GM10248 (cell line): Measurements from ENCODE around the gene ACSF3.

Source experiments
- CTCF ChIA-PET: fragments of 300-600 bp; sonication (Branson Sonifier 250); formaldehyde crosslinking; extraction: SDS; loops from one replicate; lab custom pipeline; 2021; ENCODE audit warnings: antibody characterized with exemption; lab: Yijun Ruan, JAX
- POLR2A ChIA-PET: fragments of 350-650 bp; sonication (Branson Sonifier 250); formaldehyde crosslinking; extraction: SDS; loops from one replicate; lab custom pipeline; 2020; ENCODE audit warnings: antibody characterized with exemption; lab: Yijun Ruan, JAX
- DNase-seq: peaks from one replicate; pipeline ENCODE4 v3.0.0; 2012; ENCODE audit errors: extremely low spot score
- CTCF ChIP-seq: IDR thresholded peaks from 2 replicates; pipeline ENCODE4 v1.5.1; 2012; ENCODE audit warnings: mild to moderate bottlenecking, low read depth; ENCODE audit errors: extremely low read depth, missing control alignments, control extremely low read depth

The ACSF3 gene

GRCh38 chr16:89159066-89159849 is 65.6 kb downstream of the ACSF3 start:
- no peak for TF ChIP-seq CTCF
- ChIA-PET CTCF (interaction anchor here (0.9 to 1.5 kb wide), 2 partner anchors 8 to 12 kb away, joined by 3 read pairs; no protein-coding TSS in a partner anchor), POLR2A (no interaction called here)
- no peak for DNase-seq

- ChIA-PET CTCF (interaction anchor here (1.5 kb wide), 1 partner anchor 11 kb away, joined by 3 read pairs; no protein-coding TSS in a partner anchor), POLR2A (no interaction called here)
- no peak for TF ChIP-seq CTCF
- DNase-seq = no peak
Observed at GRCh38 chr16:89159850-89160354, 66.2 kb downstream of the ACSF3 start.

- POLR2A ChIA-PET = no interaction called here
- no peak for TF ChIP-seq CTCF
- no peak for DNase-seq
- CTCF ChIA-PET = no interaction called here
Observed at GRCh38 chr16:89160977-89161701, 67.5 kb downstream of the ACSF3 start.

- DNase-seq = no peak
- ChIA-PET POLR2A (no interaction called here), CTCF (interaction anchor here (1.5 kb wide), 1 partner anchor 344 kb away, joined by 3 read pairs; no protein-coding TSS in a partner anchor)
- no peak for TF ChIP-seq CTCF
Observed at GRCh38 chr16:89161763-89162713, 68.4 kb downstream of the ACSF3 start.

- ChIA-PET CTCF (interaction anchor here (1.4 to 1.5 kb wide), 2 partner anchors 345 to 421 kb away, joined by 3 to 4 read pairs; no protein-coding TSS in a partner anchor), POLR2A (no interaction called here)
- TF ChIP-seq CTCF = no peak
- DNase-seq = no peak
Observed at GRCh38 chr16:89163297-89163696, 69.6 kb downstream of the ACSF3 start.
